Sigmoid colon (tissue), 7 donors: ENCODE results near the gene SMAD1. TPM values are rescaled to one million over a fixed set of nuclear protein-coding genes. Genes with fewer than 3 reads are reported as not detected.

Experiments
- DNase-seq: peaks from one replicate; pipeline ENCODE4 v3.0.0-alpha.2; 2019
- H3K27ac ChIP-seq, 4 donors: fragments of 200-600 bp; sonication (generic); one replicate each; pipeline ENCODE4 v1.5.1; 2016 to 2019; ENCODE audit warnings: mild to moderate bottlenecking in 1 of 4
- H3K27me3 ChIP-seq, 3 donors: fragments of 200-600 bp; sonication (generic); one replicate each; pipeline ENCODE4 v1.5.1; 2019; ENCODE audit warnings: mild to moderate bottlenecking in 1 of 3
- H3K36me3 ChIP-seq, 4 donors: fragments of 200-600 bp; sonication (generic); one replicate each; pipeline ENCODE4 v1.5.1; 2016 to 2019
- H3K4me1 ChIP-seq, 4 donors: fragments of 200-600 bp; sonication (generic); one replicate each; pipeline ENCODE4 v1.5.1; 2017 to 2019
- H3K4me3 ChIP-seq, 4 donors: fragments of 200-600 bp; sonication (generic); one replicate each; pipeline ENCODE4 v1.5.1; 2017 to 2019; ENCODE audit warnings: mild to moderate bottlenecking in 2 of 4, moderate library complexity in 1 of 4
- H3K9me3 ChIP-seq, 4 donors: fragments of 200-600 bp in 3 of 4; sonication (generic) in 3 of 4; one replicate each; pipeline versions ENCODE4 v1.5.1 to v1.6.1; 2013 to 2019
- EP300 ChIP-seq, 4 donors: sonication (generic); formaldehyde crosslinking; IDR thresholded peaks; one replicate each; pipeline ENCODE4 v1.6.1; 2017; ENCODE audit warnings: antibody characterized with exemption in 4 of 4
- POLR2A ChIP-seq, 2 donors: fragments of 450-650 bp; IDR thresholded peaks; one replicate each; pipeline ENCODE4 v1.6.1; 2016; ENCODE audit warnings: antibody characterized with exemption in 2 of 2, mild to moderate bottlenecking in 2 of 2, moderate library complexity in 2 of 2
- POLR2AphosphoS5 ChIP-seq, 4 donors: sonication (generic); formaldehyde crosslinking; IDR thresholded peaks; one replicate each; pipeline ENCODE4 v1.6.1; 2017; ENCODE audit warnings: antibody characterized with exemption in 4 of 4
- WGBS, 2 donors: extraction: QIAGEN DNeasy Blood & Tissue Kit; methylation state at CpG; one replicate each; pipeline ENCODE4 v1.1.7; 2013; 5-methylcytosine and 5-hydroxymethylcytosine counted together
- intact Hi-C: fragments of 100-400 bp; cut with DNase I; formaldehyde crosslinking; loops from one replicate; pipeline ENCODE4 v1.15.1; 2023
- polyA plus RNA-seq, 3 donors: library from polyadenylated mRNA; stranded (reverse); fragments of 200-250 nt; gene quantifications; one replicate each; pipeline ENCODE4 v1.2.3, GENCODE V29; 2013
- total RNA-seq, 4 donors: library from RNA; depleted of rRNA; stranded (reverse); fragments of >200 nt; gene quantifications; one replicate each; pipeline ENCODE4 v1.1.0, GENCODE V29; 2016
- TF ChIP-seq, protein P1 (sequence below), 4 experiments: fragments of 450-650 bp in 3 of 4; fragments of 200-600 bp in 1 of 4; IDR thresholded peaks; one replicate each; pipeline ENCODE4 v1.5.1; 2016 to 2019; ENCODE audit warnings: antibody characterized with exemption in 4 of 4, mild to moderate bottlenecking in 3 of 4, moderate library complexity in 2 of 4
- donor health status: healthy with polysubstance abuse.
- donor health status: Bipolar disorder and iron deficiency.
- donor health status: healthy.

The SMAD1 gene
- total and polyA plus RNA-seq, 7 donors = 13.8 to 45.7 (median 25.8) TPM

- Histone ChIP-seq H3K36me3 (no peaks in the 10 kb centered on the region), H3K4me1 (peaks cover 0 to 54% (median 42%) of the 10 kb centered on the region in 4 donors), H3K27me3 (no peaks in the 10 kb centered on the region), H3K4me3 (no peak overlapping the region), H3K9me3 (no peaks in the 10 kb centered on the region), H3K27ac (no peak overlapping the region)
- TF ChIP-seq EP300 (IDR thresholded peaks at IDR 0.05) (no peak), POLR2A (IDR thresholded peaks at IDR 0.05) (no peak), POLR2AphosphoS5 (IDR thresholded peaks at IDR 0.05) (no peak)
- TF ChIP-seq, protein P1, sequence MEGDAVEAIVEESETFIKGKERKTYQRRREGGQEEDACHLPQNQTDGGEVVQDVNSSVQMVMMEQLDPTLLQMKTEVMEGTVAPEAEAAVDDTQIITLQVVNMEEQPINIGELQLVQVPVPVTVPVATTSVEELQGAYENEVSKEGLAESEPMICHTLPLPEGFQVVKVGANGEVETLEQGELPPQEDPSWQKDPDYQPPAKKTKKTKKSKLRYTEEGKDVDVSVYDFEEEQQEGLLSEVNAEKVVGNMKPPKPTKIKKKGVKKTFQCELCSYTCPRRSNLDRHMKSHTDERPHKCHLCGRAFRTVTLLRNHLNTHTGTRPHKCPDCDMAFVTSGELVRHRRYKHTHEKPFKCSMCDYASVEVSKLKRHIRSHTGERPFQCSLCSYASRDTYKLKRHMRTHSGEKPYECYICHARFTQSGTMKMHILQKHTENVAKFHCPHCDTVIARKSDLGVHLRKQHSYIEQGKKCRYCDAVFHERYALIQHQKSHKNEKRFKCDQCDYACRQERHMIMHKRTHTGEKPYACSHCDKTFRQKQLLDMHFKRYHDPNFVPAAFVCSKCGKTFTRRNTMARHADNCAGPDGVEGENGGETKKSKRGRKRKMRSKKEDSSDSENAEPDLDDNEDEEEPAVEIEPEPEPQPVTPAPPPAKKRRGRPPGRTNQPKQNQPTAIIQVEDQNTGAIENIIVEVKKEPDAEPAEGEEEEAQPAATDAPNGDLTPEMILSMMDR (IDR thresholded peaks at IDR 0.05) = no peak
- intact Hi-C loops = loop anchor here (10.0 kb wide), 1 partner anchor 245 kb away; no protein-coding TSS in a partner anchor
- DNase-seq = no peak
- WGBS, 2 donors = 94 to 95% methylated on average over 3 of the region's 3 CpGs
These were observed 7.9 kb downstream of the SMAD1 start for GRCh38 chr4:145489556-145489955.

- TF ChIP-seq POLR2AphosphoS5 (IDR thresholded peaks at IDR 0.05) (no peak), EP300 (IDR thresholded peaks at IDR 0.05) (no peak), POLR2A (IDR thresholded peaks at IDR 0.05) (no peak)
- TF ChIP-seq, protein P1 (IDR thresholded peaks at IDR 0.05) = no peak
- Histone ChIP-seq H3K4me1 (peaks cover 0 to 49% (median 39%) of the 10 kb centered on the region in 4 donors), H3K4me3 (no peak overlapping the region), H3K27me3 (no peaks in the 10 kb centered on the region), H3K36me3 (no peaks in the 10 kb centered on the region), H3K27ac (no peak overlapping the region), H3K9me3 (no peaks in the 10 kb centered on the region)
- intact Hi-C loops = no loop called here
- DNase-seq = no peak
- 88 to 94% methylated on average over 1 of the region's 1 CpG for WGBS, 2 donors
These were observed 8.7 kb downstream of the SMAD1 start for GRCh38 chr4:145490361-145490760.

GRCh38 chr4:145490796-145491195 lies 9.1 kb downstream of the SMAD1 start:
- WGBS, 2 donors = 86 to 91% methylated on average over 1 of the region's 1 CpG
- Histone ChIP-seq H3K27ac (no peak overlapping the region), H3K4me1 (peaks cover 0 to 48% (median 39%) of the 10 kb centered on the region in 4 donors)

GRCh38 chr4:145492376-145492775 lies 10.7 kb downstream of the SMAD1 start:
- Histone ChIP-seq H3K4me1 (peaks cover 0 to 40% (median 34%) of the 10 kb centered on the region in 4 donors), H3K27me3 (no peaks in the 10 kb centered on the region)

More at GRCh38 chr4:145490796-145491195, 9.1 kb downstream of the SMAD1 start:
- Histone ChIP-seq H3K36me3 (no peaks in the 10 kb centered on the region), H3K9me3 (no peaks in the 10 kb centered on the region), H3K27me3 (no peaks in the 10 kb centered on the region), H3K4me3 (no peak overlapping the region)
- no peak for DNase-seq
- TF ChIP-seq EP300 (IDR thresholded peaks at IDR 0.05) = no peak
- no peak for TF ChIP-seq POLR2AphosphoS5 (IDR thresholded peaks at IDR 0.05)
- TF ChIP-seq POLR2A (IDR thresholded peaks at IDR 0.05) = no peak
- TF ChIP-seq, protein P1 (IDR thresholded peaks at IDR 0.05) = no peak
- intact Hi-C loops = no loop called here

More at GRCh38 chr4:145492376-145492775, 10.7 kb downstream of the SMAD1 start:
- TF ChIP-seq POLR2AphosphoS5 (IDR thresholded peaks at IDR 0.05) (no peak), POLR2A (IDR thresholded peaks at IDR 0.05) (no peak), EP300 (IDR thresholded peaks at IDR 0.05) (no peak)
- TF ChIP-seq, protein P1 (IDR thresholded peaks at IDR 0.05) = no peak
- no peak for DNase-seq
- 46 to 84% methylated on average over 3 of the region's 3 CpGs for WGBS, 2 donors
- no peaks in the 10 kb centered on the region for H3K36me3 ChIP-seq
- H3K9me3 ChIP-seq = no peaks in the 10 kb centered on the region
- H3K4me3 ChIP-seq = no peak overlapping the region
- intact Hi-C loops = no loop called here
- H3K27ac ChIP-seq = no peak overlapping the region
